ENCODE measurements around the gene FGD6. TPM values are rescaled to one million over a fixed set of nuclear protein-coding genes. Genes with fewer than 3 reads are reported as not detected.
A peak's percentile ranks its signal among the peaks of the same experiment; 100 is the strongest.

The FGD6 gene
- total RNA-seq: 10 to 100 TPM; 14.9 to 24.3 (median 22.4) TPM

DNA sequence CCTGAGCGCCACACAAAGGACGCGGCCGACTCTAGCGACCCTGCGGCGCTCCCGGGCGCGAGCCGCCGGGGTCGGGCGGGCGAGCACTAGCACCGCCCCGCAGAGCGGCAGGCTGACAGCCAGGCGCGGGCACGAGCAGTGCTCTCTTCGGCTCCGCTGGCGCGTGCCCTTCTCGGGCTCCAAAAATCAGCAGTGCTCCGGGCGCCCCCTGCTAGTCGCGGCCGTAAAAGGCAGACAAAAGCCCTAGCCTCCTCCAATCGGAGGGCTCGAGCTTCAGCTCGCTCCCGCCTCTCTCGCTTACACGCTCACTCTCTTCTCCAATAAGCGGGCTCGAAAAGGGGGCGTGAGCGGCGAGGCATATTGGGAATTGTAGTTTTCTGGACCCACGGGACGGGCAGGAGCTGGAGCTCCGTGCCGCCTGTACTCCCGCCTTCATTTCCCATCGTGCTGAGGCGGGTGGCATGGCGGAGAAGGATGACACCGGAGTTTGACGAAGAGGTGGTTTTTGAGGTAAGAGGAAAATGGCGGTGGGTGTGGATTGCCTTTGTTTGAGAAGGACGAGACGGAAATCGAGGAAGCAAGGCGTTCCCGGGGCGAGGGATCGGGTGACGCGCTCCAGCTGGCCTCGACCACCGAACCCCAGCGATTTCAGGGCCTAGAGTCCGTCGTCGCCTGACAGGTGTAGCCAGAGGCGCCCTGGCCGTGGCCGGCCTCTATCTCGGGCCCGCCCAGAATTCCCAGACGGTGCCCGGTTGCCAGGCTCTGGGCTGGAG, at the start of gene FGD6, which contains the start of gene VEZT:
Gene FGD6, minus strand, starts transcription at position 91 of the 773 bp plus-strand sequence. CDS start 227 bp downstream, outside the sequence.
Gene VEZT, plus strand, starts transcription at position 431 of the 773 bp plus-strand sequence. Its CDS starts 44 bp downstream, at position 475.
- peak; percentile 97 to 99 (median 98) for DNase-seq
- TF ChIP-seq, protein P1, sequence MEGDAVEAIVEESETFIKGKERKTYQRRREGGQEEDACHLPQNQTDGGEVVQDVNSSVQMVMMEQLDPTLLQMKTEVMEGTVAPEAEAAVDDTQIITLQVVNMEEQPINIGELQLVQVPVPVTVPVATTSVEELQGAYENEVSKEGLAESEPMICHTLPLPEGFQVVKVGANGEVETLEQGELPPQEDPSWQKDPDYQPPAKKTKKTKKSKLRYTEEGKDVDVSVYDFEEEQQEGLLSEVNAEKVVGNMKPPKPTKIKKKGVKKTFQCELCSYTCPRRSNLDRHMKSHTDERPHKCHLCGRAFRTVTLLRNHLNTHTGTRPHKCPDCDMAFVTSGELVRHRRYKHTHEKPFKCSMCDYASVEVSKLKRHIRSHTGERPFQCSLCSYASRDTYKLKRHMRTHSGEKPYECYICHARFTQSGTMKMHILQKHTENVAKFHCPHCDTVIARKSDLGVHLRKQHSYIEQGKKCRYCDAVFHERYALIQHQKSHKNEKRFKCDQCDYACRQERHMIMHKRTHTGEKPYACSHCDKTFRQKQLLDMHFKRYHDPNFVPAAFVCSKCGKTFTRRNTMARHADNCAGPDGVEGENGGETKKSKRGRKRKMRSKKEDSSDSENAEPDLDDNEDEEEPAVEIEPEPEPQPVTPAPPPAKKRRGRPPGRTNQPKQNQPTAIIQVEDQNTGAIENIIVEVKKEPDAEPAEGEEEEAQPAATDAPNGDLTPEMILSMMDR (IDR thresholded peaks at IDR 0.05): peak; percentile 39 to 83 (median 66)
- peak; percentile 64 to 76 for TF ChIP-seq POLR2A (IDR thresholded peaks at IDR 0.05)
- Histone ChIP-seq H3K9me3 (no peaks in the 10 kb centered on the region), H3K27ac (peak within 1 kb of the TSS; percentile 88 to 97 (median 94)), H3K4me1 (peaks cover 0 to 18% (median 0%) of the 10 kb centered on the region in 4 donors), H3K27me3 (no peaks in the 10 kb centered on the region), H3K36me3 (no peaks in the 10 kb centered on the region), H3K4me3 (peak within 1 kb of the TSS; percentile 74 to 85 (median 82))

DNA sequence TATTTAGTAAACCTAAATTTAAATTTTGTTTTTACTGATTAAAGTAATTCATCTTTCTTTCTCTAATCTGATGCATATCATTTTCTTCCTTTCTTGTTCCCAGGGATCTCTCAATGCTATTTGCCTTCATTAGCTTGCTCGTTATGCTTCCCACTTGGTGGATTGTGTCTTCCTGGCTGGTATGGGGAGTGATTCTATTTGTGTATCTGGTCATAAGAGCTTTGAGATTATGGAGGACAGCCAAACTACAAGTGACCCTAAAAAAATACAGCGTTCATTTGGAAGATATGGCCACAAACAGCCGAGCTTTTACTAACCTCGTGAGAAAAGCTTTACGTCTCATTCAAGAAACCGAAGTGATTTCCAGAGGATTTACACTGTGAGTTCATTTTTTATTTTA, 49.0 kb upstream of the FGD6 start:
- H3K4me3 ChIP-seq: no peak overlapping the region
- TF ChIP-seq, protein P1 (IDR thresholded peaks at IDR 0.05): no peak
- no peak for TF ChIP-seq POLR2A (IDR thresholded peaks at IDR 0.05)
- peaks cover 0 to 72% (median 4%) of the 10 kb centered on the region in 3 donors for H3K36me3 ChIP-seq
- no peaks in the 10 kb centered on the region for H3K27me3 ChIP-seq
- DNase-seq: no peak
- no peaks in the 10 kb centered on the region for H3K4me1 ChIP-seq
- H3K27ac ChIP-seq: no peak overlapping the region
- H3K9me3 ChIP-seq: no peaks in the 10 kb centered on the region

DNA sequence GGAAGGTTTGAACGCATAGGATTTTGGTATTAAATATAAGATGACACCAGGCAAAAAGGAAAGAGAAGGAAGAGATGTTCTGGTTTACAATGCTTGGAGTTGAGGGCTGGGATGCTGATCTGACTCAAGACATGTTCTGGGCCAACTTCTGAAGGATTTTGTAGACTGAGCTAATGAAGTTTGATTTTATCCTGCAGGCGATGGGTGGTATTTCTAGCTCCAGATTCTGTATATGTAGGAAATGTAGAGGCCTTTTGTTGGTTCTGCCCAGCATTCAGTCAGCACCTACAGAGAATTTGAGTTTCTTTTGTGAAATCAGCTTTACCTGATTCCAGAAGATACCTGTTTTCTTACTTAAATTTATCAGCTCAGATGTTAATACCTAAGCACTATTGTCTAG, 48.5 kb upstream of the FGD6 start:
- Histone ChIP-seq H3K4me1 (no peaks in the 10 kb centered on the region), H3K9me3 (no peaks in the 10 kb centered on the region), H3K27me3 (no peaks in the 10 kb centered on the region), H3K4me3 (no peak overlapping the region), H3K27ac (no peak overlapping the region), H3K36me3 (peaks cover 0 to 70% (median 4%) of the 10 kb centered on the region in 3 donors)
- TF ChIP-seq POLR2A (IDR thresholded peaks at IDR 0.05): no peak
- TF ChIP-seq, protein P1 (IDR thresholded peaks at IDR 0.05): no peak
- DNase-seq: no peak

DNA sequence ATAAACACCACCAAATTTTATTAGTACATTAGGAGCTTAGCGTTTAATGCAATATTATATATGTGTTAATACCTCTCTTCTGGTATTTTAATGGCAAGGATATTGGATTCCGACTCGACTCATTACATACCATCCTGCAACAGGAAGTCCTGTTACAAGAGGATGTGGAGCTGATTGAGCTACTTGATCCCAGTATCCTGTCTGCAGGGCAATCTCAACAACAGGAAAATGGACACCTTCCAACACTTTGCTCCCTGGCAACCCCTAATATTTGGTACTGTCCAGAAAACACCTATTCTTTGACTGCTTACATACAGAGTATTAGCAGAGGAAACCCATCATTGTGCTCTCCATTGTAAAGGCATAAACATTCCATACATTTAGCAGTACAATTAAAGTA, 45.5 kb upstream of the FGD6 start:
- no peak for DNase-seq
- H3K27ac ChIP-seq: no peak overlapping the region
- H3K9me3 ChIP-seq: no peaks in the 10 kb centered on the region
- no peaks in the 10 kb centered on the region for H3K4me1 ChIP-seq
- no peak overlapping the region for H3K4me3 ChIP-seq
- TF ChIP-seq, protein P1 (IDR thresholded peaks at IDR 0.05): no peak
- no peak for TF ChIP-seq POLR2A (IDR thresholded peaks at IDR 0.05)
- H3K36me3 ChIP-seq: peaks cover 0 to 63% (median 4%) of the 10 kb centered on the region in 3 donors
- no peaks in the 10 kb centered on the region for H3K27me3 ChIP-seq

DNA sequence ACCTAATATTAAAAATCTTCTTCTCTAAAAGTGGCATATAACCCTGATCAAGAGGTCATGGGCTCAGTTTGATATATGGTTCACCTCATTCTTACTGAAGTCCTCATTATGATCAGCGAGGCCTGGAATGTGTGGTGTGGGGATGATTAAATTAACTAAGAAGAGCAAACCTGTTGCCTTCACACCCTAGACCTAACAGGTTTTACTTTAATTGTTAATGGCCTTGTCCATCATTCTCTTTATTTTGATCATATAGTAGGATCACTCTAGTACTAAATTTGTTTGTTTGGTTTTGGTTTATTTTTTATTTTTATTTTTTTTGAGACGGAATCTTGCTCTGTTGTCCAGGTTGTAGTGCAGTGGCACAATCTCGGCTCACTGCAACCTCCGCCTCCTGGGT, 43.8 kb upstream of the FGD6 start:
- no peaks in the 10 kb centered on the region for H3K27me3 ChIP-seq
- no peaks in the 10 kb centered on the region for H3K9me3 ChIP-seq
- TF ChIP-seq, protein P1 (IDR thresholded peaks at IDR 0.05): no peak
- TF ChIP-seq POLR2A (IDR thresholded peaks at IDR 0.05): no peak
- peaks cover 0 to 63% (median 0%) of the 10 kb centered on the region in 3 donors for H3K36me3 ChIP-seq
- no peaks in the 10 kb centered on the region for H3K4me1 ChIP-seq
- H3K27ac ChIP-seq: no peak overlapping the region
- DNase-seq: no peak
- no peak overlapping the region for H3K4me3 ChIP-seq
